Panc1 (cell line): Measurements from ENCODE around the gene RNF220. TPM values are rescaled to one million over a fixed set of nuclear protein-coding genes. Genes with fewer than 3 reads are reported as not detected.

Experiments used
- ATAC-seq: fragments of 200-7000 bp; cut with Tn5 transposase; 2 replicates; pipeline ENCODE4 v1.9.1; 2020; ENCODE audit warnings: mild to moderate bottlenecking, moderate library complexity
- BruUV-seq: library from RNA; stranded (reverse); fragments of 400-500 nt; replicated peaks from 2 replicates; lab custom pipeline; 2021; lab: Mats Ljungman, UMichigan
- CTCF ChIA-PET: fragments of 300-600 bp; sonication (Branson Sonifier 250); formaldehyde crosslinking; loops from one replicate; lab custom pipeline; 2022; ENCODE audit warnings: antibody characterized with exemption; lab: Charles Lee
- POLR2A ChIA-PET: fragments of 300-600 bp; sonication (Branson Sonifier 250); formaldehyde crosslinking; loops from one replicate; lab custom pipeline; 2022; ENCODE audit warnings: antibody characterized with exemption; lab: Charles Lee
- DNase-seq: peaks from one replicate; pipeline ENCODE4 v3.0.0-alpha.2; 2010; ENCODE audit warnings: low read depth, low spot score
- H3K27ac ChIP-seq: 2 replicates; pipeline ENCODE4 v1.5.1; 2011; ENCODE audit warnings: mild to moderate bottlenecking, low read length, inconsistent platforms
- H3K27me3 ChIP-seq: fragments of 200-500 bp; sonication (Bioruptor generic); 2 replicates; pipeline ENCODE4 v1.6.0; 2014; ENCODE audit warnings: low read length, inconsistent platforms; ENCODE audit not compliant: control insufficient read depth, insufficient read depth
- H3K36me3 ChIP-seq: fragments of 200-500 bp; sonication (Bioruptor generic); 2 replicates; pipeline ENCODE4 v1.5.1; 2014; ENCODE audit warnings: inconsistent platforms, mild to moderate bottlenecking, low read length, moderate library complexity; ENCODE audit not compliant: control insufficient read depth, insufficient read depth
- H3K4me1 ChIP-seq: 2 replicates; pipeline ENCODE4 v1.5.1; 2011; ENCODE audit warnings: inconsistent platforms, mild to moderate bottlenecking, low read length, moderate library complexity; ENCODE audit not compliant: control insufficient read depth, insufficient read depth
- H3K4me3 ChIP-seq, 2 experiments: 2 replicates each; pipeline ENCODE4 v1.5.1; 2011 to 2012; ENCODE audit warnings: low read depth in 2 of 2, low read length in 2 of 2, mild to moderate bottlenecking in 2 of 2, inconsistent platforms in 1 of 2, moderate library complexity in 1 of 2
- H3K9me3 ChIP-seq: fragments of 200-500 bp; sonication (Bioruptor generic); 2 replicates; pipeline ENCODE4 v1.5.1; 2014; ENCODE audit warnings: low read depth, mild to moderate bottlenecking, inconsistent platforms, low read length, moderate library complexity; ENCODE audit not compliant: control insufficient read depth, insufficient read depth
- CTCF ChIP-seq: fragments of 450-650 bp; IDR thresholded peaks from 2 replicates; pipeline ENCODE4 v1.5.1; 2017; ENCODE audit warnings: mild to moderate bottlenecking
- POLR2AphosphoS5 ChIP-seq: IDR thresholded peaks from 2 replicates; pipeline ENCODE4 v1.6.1; 2012; ENCODE audit warnings: mild to moderate bottlenecking, low read depth, low read length, moderate library complexity
- REST ChIP-seq, 2 experiments: IDR thresholded peaks; 2 replicates each; pipeline ENCODE4 v1.6.1; 2011 to 2012; ENCODE audit warnings: low read depth in 2 of 2, control low read depth in 1 of 2, low read length in 1 of 2, mild to moderate bottlenecking in 1 of 2, moderate library complexity in 1 of 2; ENCODE audit not compliant: insufficient read depth in 1 of 2
- SIN3A ChIP-seq: IDR thresholded peaks from 2 replicates; pipeline ENCODE4 v1.6.1; 2012; ENCODE audit warnings: low read depth, mild to moderate bottlenecking, low read length, moderate library complexity, borderline replicate concordance; ENCODE audit not compliant: insufficient read depth
- TCF7L2 ChIP-seq: IDR thresholded peaks from 2 replicates; pipeline ENCODE4 v1.6.1; 2011; ENCODE audit warnings: mild to moderate bottlenecking, low read depth, low read length, inconsistent platforms
- in situ Hi-C: cut with HindIII; loops from 2 replicates; pipeline ENCODE4 v1.10.0; 2016; ENCODE audit warnings: low sequenced_read_pairs, low pct_unique_long_range_greater_than_20kb
- intact Hi-C: fragments of 100-400 bp; cut with micrococcal nuclease; formaldehyde crosslinking; loops from one replicate; pipeline ENCODE4 v1.10.0; 2022; ENCODE audit not compliant: unreplicated experiment
- total RNA-seq: library from RNA; stranded (reverse); gene quantifications from one replicate; pipeline ENCODE4 v1.2.1, GENCODE V29; 2021; ENCODE audit not compliant: unreplicated experiment

The RNF220 gene
- total RNA-seq, 1 experiment from 2014 or later: 64.9 TPM

GRCh38 chr1:44514673-44515072 is 109.6 kb downstream of the RNF220 start:
- Histone ChIP-seq H3K9me3 (no peaks in the 10 kb centered on the region), H3K27ac (no peak overlapping the region), H3K4me3 (no peak overlapping the region), H3K36me3 (no peaks in the 10 kb centered on the region), H3K4me1 (no peaks in the 10 kb centered on the region), H3K27me3 (no peaks in the 10 kb centered on the region)
- intact Hi-C loops: no loop called here
- no peak for DNase-seq
- POLR2A ChIA-PET: no interaction called here
- in situ Hi-C loops: no loop called here
- TF ChIP-seq CTCF (no peak), POLR2AphosphoS5 (no peak), SIN3A (no peak), REST (IDR thresholded peaks at IDR 0.05; ENCODE audit: insufficient read depth in 1 of 2, low read depth in 2 of 2, low read length in 1 of 2) (no peak), TCF7L2 (no peak)
- no TSS peak for BruUV-seq
- CTCF ChIA-PET: no interaction called here
- no peak for ATAC-seq

DNA sequence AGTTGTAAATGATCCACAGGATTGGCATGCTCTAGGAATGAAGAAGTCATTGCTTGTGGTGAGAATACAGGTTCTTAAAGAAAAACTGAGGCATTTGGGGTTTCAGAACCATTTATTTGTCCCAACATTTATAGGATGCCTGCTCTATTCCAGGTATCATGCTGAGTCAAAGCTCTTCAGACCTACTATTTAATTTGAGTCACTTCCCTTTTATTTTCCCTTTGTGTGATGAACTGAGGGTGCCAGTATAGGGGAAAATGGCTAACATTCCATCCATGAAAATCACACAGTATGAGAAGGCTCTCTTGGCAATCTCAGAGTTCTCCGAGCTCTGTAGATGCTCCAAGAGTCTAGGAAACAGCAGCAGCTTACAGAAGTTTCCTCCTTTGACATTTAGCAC is 110.4 kb downstream of the RNF220 start:
- intact Hi-C loops (no loop called here), in situ Hi-C loops (no loop called here)
- Histone ChIP-seq H3K36me3 (no peaks in the 10 kb centered on the region), H3K27ac (no peak overlapping the region), H3K4me3 (no peak overlapping the region), H3K27me3 (no peaks in the 10 kb centered on the region), H3K9me3 (no peaks in the 10 kb centered on the region), H3K4me1 (no peaks in the 10 kb centered on the region)
- ATAC-seq: peak; percentile 68
- no TSS peak for BruUV-seq
- TF ChIP-seq SIN3A: no peak
- no peak for TF ChIP-seq REST (IDR thresholded peaks at IDR 0.05; ENCODE audit: insufficient read depth in 1 of 2, low read depth in 2 of 2, low read length in 1 of 2)
- no peak for TF ChIP-seq CTCF
- no peak for TF ChIP-seq TCF7L2
- TF ChIP-seq POLR2AphosphoS5: no peak
- ChIA-PET POLR2A (no interaction called here), CTCF (no interaction called here)
- peak; percentile 12 for DNase-seq
